Vagina (tissue), 2 donors: Measurements from ENCODE around the gene FMN2.

ENCODE experiments used
- CTCF ChIP-seq, 3 experiments: fragments of 450-650 bp in 2 of 3; fragments of 200-600 bp in 1 of 3; sonication (generic) in 1 of 3; IDR thresholded peaks; one replicate each; pipeline ENCODE4 v1.5.1; 2017 to 2019; ENCODE audit warnings: antibody characterized with exemption in 3 of 3, mild to moderate bottlenecking in 2 of 3, moderate library complexity in 2 of 3
- POLR2AphosphoS5 ChIP-seq, 2 donors: sonication (generic); formaldehyde crosslinking; IDR thresholded peaks; one replicate each; pipeline ENCODE4 v1.9.0; 2017; ENCODE audit warnings: antibody characterized with exemption in 2 of 2, mild to moderate bottlenecking in 2 of 2, low read depth in 1 of 2; ENCODE audit not compliant: insufficient read depth in 1 of 2

GRCh38 chr1:240465531-240465940 lies 373.9 kb downstream of the FMN2 start:
- TF ChIP-seq CTCF (IDR thresholded peaks at IDR 0.05) (no peak), POLR2AphosphoS5 (IDR thresholded peaks at IDR 0.05; ENCODE audit: insufficient read depth in 1 of 2, low read depth in 1 of 2) (no peak)
